Measurements from ENCODE around the gene TSPAN5. TPM values are rescaled to one million over a fixed set of nuclear protein-coding genes. Genes with fewer than 3 reads are reported as not detected.

TSPAN5 gene
- total RNA-seq, 2 donors from 2014 or later, result 7.4 to 11.8 TPM

- H3K4me3 ChIP-seq (ENCODE audit: low read length), result no peak overlapping the region
- Mint-ChIP-seq H3K36me3 (ENCODE audit: low read depth) (no peaks in the 10 kb centered on the region), H3K27me3 (ENCODE audit: insufficient read depth) (no peaks in the 10 kb centered on the region), H3K9me3 (no peaks in the 10 kb centered on the region), H3K4me1 (peaks cover 12% of the 10 kb centered on the region), H3K4me3 (no peak overlapping the region), H3K27ac (no peak overlapping the region)
- no peak overlapping the region for H3K27ac ChIP-seq (ENCODE audit: low read depth, low read length)
- H3K9ac ChIP-seq (ENCODE audit: extremely low read depth, low read length, poor library complexity, severe bottlenecking), result no peak overlapping the region
- H3K4me1 ChIP-seq (ENCODE audit: control insufficient read depth, insufficient read depth, low read length), result no peaks in the 10 kb centered on the region
- H3K36me3 ChIP-seq (ENCODE audit: control insufficient read depth, insufficient read depth, low read length), result no peaks in the 10 kb centered on the region
- WGBS, 2 experiments (ENCODE audit: insufficient coverage in 1 of 2, insufficient read length in 1 of 2), result 81 to 100% methylated on average over 1 to 3 of the region's 3 CpGs
- H3K9me3 ChIP-seq (ENCODE audit: control insufficient read depth, low read length), result no peaks in the 10 kb centered on the region
- no peaks in the 10 kb centered on the region for H3K27me3 ChIP-seq (ENCODE audit: control insufficient read depth, insufficient read depth, low read length, poor library complexity, severe bottlenecking)
- no peak for TF ChIP-seq CTCF (conservative IDR thresholded peaks at IDR 0.05)
- no peak for DNase-seq
Observed at GRCh38 chr4:98484031-98484430, 174.4 kb downstream of the TSPAN5 start.

DNA sequence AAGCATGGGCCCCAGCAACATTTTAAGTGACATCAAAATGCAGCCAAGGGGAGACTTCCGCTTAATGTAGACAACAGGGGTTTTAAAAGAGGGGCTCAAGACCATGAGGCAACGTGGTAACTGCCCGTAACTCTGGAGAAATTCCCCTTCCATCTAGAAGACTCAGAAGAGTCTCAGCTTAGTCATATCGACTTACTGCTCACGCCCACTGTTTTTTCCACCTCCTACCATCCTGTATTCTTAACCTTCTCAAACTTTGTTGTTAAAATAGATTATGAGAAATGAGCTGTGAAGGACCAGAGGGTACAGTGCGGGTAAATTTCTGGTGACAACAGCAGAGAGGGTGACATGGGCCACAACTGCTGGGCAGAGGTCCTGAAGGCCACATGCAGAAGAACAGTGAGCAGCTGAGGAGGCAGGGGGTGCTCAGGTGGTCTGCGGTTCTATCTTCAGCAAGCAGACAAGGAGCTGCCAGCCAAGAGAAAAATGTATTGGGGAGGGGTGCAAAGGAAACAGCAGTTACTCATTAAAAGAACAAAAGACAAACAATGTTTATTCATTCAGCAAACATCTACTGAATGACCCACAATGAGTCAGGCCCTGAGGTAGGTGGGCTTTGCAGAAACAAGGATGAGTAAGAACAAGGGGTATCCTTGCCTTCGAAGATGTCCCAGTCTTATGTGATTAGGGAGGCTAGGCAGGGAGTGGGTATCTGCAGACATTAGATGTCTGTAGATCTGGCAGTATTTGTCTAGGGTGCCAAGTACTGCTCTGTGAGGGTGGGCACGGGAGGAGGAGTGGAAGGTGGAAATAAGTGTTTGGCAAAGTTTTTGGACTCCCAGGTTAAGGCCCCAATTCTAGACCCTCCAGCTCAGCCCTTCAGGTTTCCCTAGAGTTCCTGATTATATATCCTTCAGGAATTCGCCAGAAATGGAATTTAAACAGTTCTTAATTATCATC lies 175.3 kb downstream of the TSPAN5 start:
- no peaks in the 10 kb centered on the region for H3K36me3 Mint-ChIP-seq (ENCODE audit: low read depth)
- no peaks in the 10 kb centered on the region for H3K27me3 Mint-ChIP-seq (ENCODE audit: insufficient read depth)
- H3K36me3 ChIP-seq (ENCODE audit: control insufficient read depth, insufficient read depth, low read length), result no peaks in the 10 kb centered on the region

GRCh38 chr4:98482503-98482846 lies 175.9 kb downstream of the TSPAN5 start:
- H3K27ac Mint-ChIP-seq, result no peak overlapping the region
- no peaks in the 10 kb centered on the region for H3K36me3 Mint-ChIP-seq (ENCODE audit: low read depth)

More for the DNA sequence above, 175.3 kb downstream of the TSPAN5 start:
- H3K27ac ChIP-seq (ENCODE audit: low read depth, low read length), result no peak overlapping the region
- H3K4me1 ChIP-seq (ENCODE audit: control insufficient read depth, insufficient read depth, low read length), result no peaks in the 10 kb centered on the region
- no peak overlapping the region for H3K4me3 ChIP-seq (ENCODE audit: low read length)
- DNase-seq, result no peak
- TF ChIP-seq CTCF (conservative IDR thresholded peaks at IDR 0.05), result no peak
- no peaks in the 10 kb centered on the region for H3K27me3 ChIP-seq (ENCODE audit: control insufficient read depth, insufficient read depth, low read length, poor library complexity, severe bottlenecking)
- Mint-ChIP-seq H3K4me1 (peaks cover 12% of the 10 kb centered on the region), H3K4me3 (no peak overlapping the region), H3K27ac (no peak overlapping the region), H3K9me3 (no peaks in the 10 kb centered on the region)
- H3K9me3 ChIP-seq (ENCODE audit: control insufficient read depth, low read length), result no peaks in the 10 kb centered on the region
- H3K9ac ChIP-seq (ENCODE audit: extremely low read depth, low read length, poor library complexity, severe bottlenecking), result no peak overlapping the region
- WGBS, 2 experiments (ENCODE audit: insufficient coverage in 1 of 2, insufficient read length in 1 of 2), result 90 to 91% methylated on average over 4 to 9 of the region's 10 CpGs

More at GRCh38 chr4:98482503-98482846, 175.9 kb downstream of the TSPAN5 start:
- H3K4me3 ChIP-seq (ENCODE audit: low read length), result no peak overlapping the region
- peaks cover 12% of the 10 kb centered on the region for H3K4me1 Mint-ChIP-seq
- no peak overlapping the region for H3K9ac ChIP-seq (ENCODE audit: extremely low read depth, low read length, poor library complexity, severe bottlenecking)
- no peaks in the 10 kb centered on the region for H3K9me3 Mint-ChIP-seq
- TF ChIP-seq CTCF (conservative IDR thresholded peaks at IDR 0.05), result no peak
- no peaks in the 10 kb centered on the region for H3K9me3 ChIP-seq (ENCODE audit: control insufficient read depth, low read length)
- H3K4me3 Mint-ChIP-seq, result no peak overlapping the region
- no peaks in the 10 kb centered on the region for H3K4me1 ChIP-seq (ENCODE audit: control insufficient read depth, insufficient read depth, low read length)
- WGBS, 2 experiments (ENCODE audit: insufficient coverage in 1 of 2, insufficient read length in 1 of 2), result 100% methylated on average over 3 of the region's 3 CpGs; no CpG with 5 or more reads in 1 of the 2 experiments
- no peak overlapping the region for H3K27ac ChIP-seq (ENCODE audit: low read depth, low read length)
- DNase-seq, result no peak
- no peaks in the 10 kb centered on the region for H3K27me3 Mint-ChIP-seq (ENCODE audit: insufficient read depth)
- H3K36me3 ChIP-seq (ENCODE audit: control insufficient read depth, insufficient read depth, low read length), result no peaks in the 10 kb centered on the region
- H3K27me3 ChIP-seq (ENCODE audit: control insufficient read depth, insufficient read depth, low read length, poor library complexity, severe bottlenecking), result no peaks in the 10 kb centered on the region

All from endodermal cell (in vitro differentiated cells).